Astrocyte (in vitro differentiated cells and primary cell): ENCODE measurements around the gene COX7B2. TPM values are rescaled to one million over a fixed set of nuclear protein-coding genes. Genes with fewer than 3 reads are reported as not detected.

ENCODE experiments used
- DNase-seq: peaks from one replicate; pipeline ENCODE4 v3.0.0-alpha.2; 2010; ENCODE audit warnings: low read depth
- FAIRE-seq: peaks from 2 replicates; lab custom pipeline; 2011; peaks lifted over from hg19 to GRCh38; lab: Jason Lieb, UNC
- H2AFZ ChIP-seq: 2 replicates; pipeline ENCODE4 v1.6.0; 2012; ENCODE audit warnings: low read depth, low read length, inconsistent platforms
- H3K27ac ChIP-seq: 2 replicates; pipeline ENCODE4 v1.5.1; 2011; ENCODE audit warnings: low read depth, low read length, inconsistent platforms
- H3K27me3 ChIP-seq: 2 replicates; pipeline ENCODE4 v1.6.0; 2011; ENCODE audit warnings: low read length, inconsistent platforms; ENCODE audit not compliant: insufficient read depth
- H3K36me3 ChIP-seq: 2 replicates; pipeline ENCODE4 v1.5.1; 2011; ENCODE audit warnings: low read length, inconsistent platforms; ENCODE audit not compliant: insufficient read depth
- H3K4me1 ChIP-seq: 2 replicates; pipeline ENCODE4 v1.5.1; 2011; ENCODE audit warnings: low read length, inconsistent platforms; ENCODE audit not compliant: insufficient read depth
- H3K4me2 ChIP-seq: 2 replicates; pipeline ENCODE4 v1.6.0; 2012; ENCODE audit warnings: low read length, inconsistent platforms
- H3K4me3 ChIP-seq: 2 replicates; pipeline ENCODE4 v1.5.1; 2011; ENCODE audit warnings: low read depth, mild to moderate bottlenecking, low read length, inconsistent platforms; ENCODE audit not compliant: insufficient read depth
- H3K79me2 ChIP-seq: 2 replicates; pipeline ENCODE4 v1.6.0; 2012; ENCODE audit warnings: mild to moderate bottlenecking, low read length, inconsistent platforms; ENCODE audit not compliant: insufficient read depth
- H3K9ac ChIP-seq: 2 replicates; pipeline ENCODE4 v1.6.0; 2012; ENCODE audit warnings: mild to moderate bottlenecking, low read length, inconsistent platforms
- H3K9me3 ChIP-seq: 2 replicates; pipeline ENCODE4 v1.5.1; 2012; ENCODE audit warnings: low read depth, mild to moderate bottlenecking, low read length, inconsistent platforms; ENCODE audit not compliant: insufficient read depth
- H4K20me1 ChIP-seq: 2 replicates; pipeline ENCODE4 v1.6.0; 2012; ENCODE audit warnings: low read length, inconsistent platforms; ENCODE audit not compliant: insufficient read depth
- H3K27ac Mint-ChIP-seq: one replicate; pipeline ENCODE4 v1.8.0; 2021; ENCODE audit warnings: mild to moderate bottlenecking, mixed read lengths; ENCODE audit not compliant: unreplicated experiment
- H3K27me3 Mint-ChIP-seq: one replicate; pipeline ENCODE4 v1.8.0; 2021; ENCODE audit warnings: low read depth, mixed read lengths; ENCODE audit not compliant: unreplicated experiment
- H3K36me3 Mint-ChIP-seq: one replicate; pipeline ENCODE4 v1.8.0; 2021; ENCODE audit warnings: low read depth, mixed read lengths; ENCODE audit not compliant: unreplicated experiment
- H3K4me1 Mint-ChIP-seq: one replicate; pipeline ENCODE4 v1.8.0; 2021; ENCODE audit warnings: low read depth, mixed read lengths; ENCODE audit not compliant: unreplicated experiment
- H3K4me3 Mint-ChIP-seq: one replicate; pipeline ENCODE4 v1.8.0; 2021; ENCODE audit warnings: mild to moderate bottlenecking, moderate library complexity, mixed read lengths; ENCODE audit not compliant: unreplicated experiment
- H3K9me3 Mint-ChIP-seq: one replicate; pipeline ENCODE4 v1.8.0; 2021; ENCODE audit warnings: mild to moderate bottlenecking, mixed read lengths; ENCODE audit not compliant: unreplicated experiment
- CTCF ChIP-seq: IDR thresholded peaks from 2 replicates; pipeline ENCODE4 v1.5.1; 2011; ENCODE audit warnings: low read depth, mild to moderate bottlenecking, inconsistent platforms, low read length, moderate library complexity; ENCODE audit not compliant: insufficient read depth
- EZH2 ChIP-seq: IDR thresholded peaks from 2 replicates; pipeline ENCODE4 v1.6.1; 2012; ENCODE audit warnings: mild to moderate bottlenecking, low read length, inconsistent platforms; ENCODE audit not compliant: insufficient read depth
- total RNA-seq: library from RNA; stranded (reverse); gene quantifications from 2 replicates; pipeline ENCODE4 v1.2.1, GENCODE V29; 2021

COX7B2 gene
- total RNA-seq, 1 donor from 2014 or later = not detected

- peaks cover 5% of the 10 kb centered on the region for H3K4me1 Mint-ChIP-seq
- TF ChIP-seq CTCF (peak; percentile 26), EZH2 (no peak)
- no peaks in the 10 kb centered on the region for H3K4me1 ChIP-seq
- H2AFZ ChIP-seq = no peak overlapping the region
- no peak overlapping the region for H3K4me2 ChIP-seq
- H3K9me3 ChIP-seq = no peaks in the 10 kb centered on the region
- H3K27me3 Mint-ChIP-seq = peaks cover 1% of the 10 kb centered on the region
- no peak overlapping the region for H3K27ac ChIP-seq
- H4K20me1 ChIP-seq = no peaks in the 10 kb centered on the region
- H3K36me3 ChIP-seq = no peaks in the 10 kb centered on the region
- FAIRE-seq (no peak), DNase-seq (peak; percentile 14)
- no peak overlapping the region for H3K4me3 Mint-ChIP-seq
- H3K27me3 ChIP-seq = no peaks in the 10 kb centered on the region
- H3K4me3 ChIP-seq = no peak overlapping the region
- no peaks in the 10 kb centered on the region for H3K9me3 Mint-ChIP-seq
- no peak overlapping the region for H3K9ac ChIP-seq
- no peak overlapping the region for H3K27ac Mint-ChIP-seq
- no peaks in the 10 kb centered on the region for H3K36me3 Mint-ChIP-seq
- H3K79me2 ChIP-seq = no peaks in the 10 kb centered on the region
Measured at GRCh38 chr4:46937493-46937892, 28.4 kb upstream of the COX7B2 start.

- H3K4me2 ChIP-seq = no peak overlapping the region
- no peak overlapping the region for H2AFZ ChIP-seq
- H3K9me3 ChIP-seq = no peaks in the 10 kb centered on the region
- no peak overlapping the region for H3K4me3 ChIP-seq
- H3K27ac ChIP-seq = no peak overlapping the region
- H4K20me1 ChIP-seq = no peaks in the 10 kb centered on the region
- no peak overlapping the region for H3K27ac Mint-ChIP-seq
- no peaks in the 10 kb centered on the region for H3K4me1 ChIP-seq
- TF ChIP-seq CTCF (no peak), EZH2 (no peak)
- no peaks in the 10 kb centered on the region for H3K9me3 Mint-ChIP-seq
- no peaks in the 10 kb centered on the region for H3K27me3 ChIP-seq
- H3K27me3 Mint-ChIP-seq = peaks cover 5% of the 10 kb centered on the region
- no peak for DNase-seq
- H3K36me3 Mint-ChIP-seq = no peaks in the 10 kb centered on the region
- FAIRE-seq = no peak
- no peak overlapping the region for H3K9ac ChIP-seq
- H3K79me2 ChIP-seq = no peaks in the 10 kb centered on the region
- H3K4me3 Mint-ChIP-seq = no peak overlapping the region
- H3K36me3 ChIP-seq = no peaks in the 10 kb centered on the region
- H3K4me1 Mint-ChIP-seq = peaks cover 5% of the 10 kb centered on the region
Measured at GRCh38 chr4:46934726-46935125, 25.7 kb upstream of the COX7B2 start.

- Histone ChIP-seq H3K4me3 (no peak overlapping the region), H3K4me1 (no peaks in the 10 kb centered on the region), H3K4me2 (no peak overlapping the region), H3K36me3 (no peaks in the 10 kb centered on the region), H2AFZ (no peak overlapping the region), H3K27ac (no peak overlapping the region), H3K9ac (no peak overlapping the region), H3K9me3 (no peaks in the 10 kb centered on the region), H3K79me2 (no peaks in the 10 kb centered on the region), H4K20me1 (no peaks in the 10 kb centered on the region), H3K27me3 (no peaks in the 10 kb centered on the region)
- Mint-ChIP-seq H3K27ac (no peak overlapping the region), H3K9me3 (no peaks in the 10 kb centered on the region), H3K36me3 (no peaks in the 10 kb centered on the region), H3K4me3 (no peak overlapping the region), H3K27me3 (peaks cover 5% of the 10 kb centered on the region), H3K4me1 (peaks cover 5% of the 10 kb centered on the region)
- DNase-seq (peak; percentile 30), FAIRE-seq (no peak)
- no peak for TF ChIP-seq EZH2
Measured at GRCh38 chr4:46933686-46934085, 24.6 kb upstream of the COX7B2 start.
